Gastroesophageal sphincter (tissue), 3 donors: Measurements from ENCODE around the gene MAG.

Source experiments
- CTCF ChIP-seq, 4 experiments: fragments of 200-600 bp in 2 of 4; fragments of 450-650 bp in 2 of 4; sonication (generic) in 1 of 4; IDR thresholded peaks; one replicate each; pipeline ENCODE4 v1.5.1; 2017 to 2019; ENCODE audit warnings: antibody characterized with exemption in 4 of 4, mild to moderate bottlenecking in 2 of 4, moderate library complexity in 2 of 4
- POLR2A ChIP-seq, 2 donors: fragments of 450-650 bp; IDR thresholded peaks; one replicate each; pipeline ENCODE4 v1.6.1; 2017; ENCODE audit warnings: antibody characterized with exemption in 2 of 2, mild to moderate bottlenecking in 2 of 2, moderate library complexity in 1 of 2
- POLR2AphosphoS5 ChIP-seq: sonication (generic); formaldehyde crosslinking; IDR thresholded peaks from one replicate; pipeline ENCODE4 v1.6.1; 2017; ENCODE audit warnings: antibody characterized with exemption

GRCh38 chr19:35291916-35292315 is at the start of gene MAG:
- no peak for TF ChIP-seq CTCF (IDR thresholded peaks at IDR 0.05)
- TF ChIP-seq POLR2AphosphoS5 = no peak
- no peak for TF ChIP-seq POLR2A (IDR thresholded peaks at IDR 0.05)
